GM21526 (cell line): ENCODE measurements around the gene ST3GAL3.
A peak's percentile ranks its signal among the peaks of the same experiment; 100 is the strongest.

Source experiments
- ATAC-seq: cut with Tn5 transposase; IDR thresholded peaks from one replicate; pipeline ENCODE4 v1.9.1; 2021; ENCODE audit warnings: moderate library complexity; ENCODE audit not compliant: unreplicated experiment, low FRiP score

The ST3GAL3 gene

GRCh38 chr1:43933386-43934100 is 226.2 kb downstream of the ST3GAL3 start, which contains the start of gene ARTN:
ARTN (plus strand) TSS chr1:43933801; CDS start chr1:43935657, 1,856 bp downstream.
- no peak for ATAC-seq

- no peak for ATAC-seq
Observed at GRCh38 chr1:43934101-43934985, 227.0 kb downstream of the ST3GAL3 start.

DNA sequence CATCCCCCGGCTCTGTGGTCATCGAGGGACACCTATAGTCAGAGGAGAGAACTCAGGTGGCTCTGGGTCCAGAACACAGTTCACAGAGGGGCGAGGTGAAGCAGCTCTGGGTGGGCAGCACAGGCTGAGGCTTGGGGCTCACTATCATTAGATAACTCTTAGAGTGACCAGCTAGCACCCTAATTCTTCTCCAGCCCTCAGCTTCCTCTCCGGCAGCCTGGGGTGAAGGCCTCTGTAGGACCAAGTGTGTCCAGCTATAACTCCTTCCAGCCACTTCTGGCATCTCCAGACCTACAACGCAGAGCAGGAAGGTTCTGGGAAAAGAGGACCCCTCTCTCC is 227.6 kb downstream of the ST3GAL3 start:
- no peak for ATAC-seq

DNA sequence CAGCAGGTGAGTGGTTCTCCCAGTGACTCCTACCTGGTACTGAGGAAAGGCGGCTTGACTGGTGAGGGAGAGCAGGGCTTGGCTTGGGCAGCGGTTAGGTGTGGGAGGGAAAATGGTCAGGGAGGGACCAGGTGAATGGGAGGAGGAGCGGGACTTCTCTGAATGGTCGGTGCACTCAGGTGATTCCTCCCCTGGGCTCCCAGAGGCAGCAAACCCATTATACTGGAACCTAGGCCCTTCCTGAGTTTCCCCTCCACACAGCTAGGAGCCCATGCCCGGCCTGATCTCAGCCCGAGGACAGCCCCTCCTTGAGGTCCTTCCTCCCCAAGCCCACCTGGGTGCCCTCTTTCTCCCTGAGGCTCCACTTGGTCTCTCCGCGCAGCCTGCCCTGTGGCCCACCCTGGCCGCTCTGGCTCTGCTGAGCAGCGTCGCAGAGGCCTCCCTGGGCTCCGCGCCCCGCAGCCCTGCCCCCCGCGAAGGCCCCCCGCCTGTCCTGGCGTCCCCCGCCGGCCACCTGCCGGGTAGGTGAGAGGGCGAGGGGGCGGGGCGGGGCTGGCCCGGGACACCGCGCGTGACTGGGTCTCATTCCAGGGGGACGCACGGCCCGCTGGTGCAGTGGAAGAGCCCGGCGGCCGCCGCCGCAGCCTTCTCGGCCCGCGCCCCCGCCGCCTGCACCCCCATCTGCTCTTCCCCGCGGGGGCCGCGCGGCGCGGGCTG is 228.5 kb downstream of the ST3GAL3 start:
- ATAC-seq = no peak

DNA sequence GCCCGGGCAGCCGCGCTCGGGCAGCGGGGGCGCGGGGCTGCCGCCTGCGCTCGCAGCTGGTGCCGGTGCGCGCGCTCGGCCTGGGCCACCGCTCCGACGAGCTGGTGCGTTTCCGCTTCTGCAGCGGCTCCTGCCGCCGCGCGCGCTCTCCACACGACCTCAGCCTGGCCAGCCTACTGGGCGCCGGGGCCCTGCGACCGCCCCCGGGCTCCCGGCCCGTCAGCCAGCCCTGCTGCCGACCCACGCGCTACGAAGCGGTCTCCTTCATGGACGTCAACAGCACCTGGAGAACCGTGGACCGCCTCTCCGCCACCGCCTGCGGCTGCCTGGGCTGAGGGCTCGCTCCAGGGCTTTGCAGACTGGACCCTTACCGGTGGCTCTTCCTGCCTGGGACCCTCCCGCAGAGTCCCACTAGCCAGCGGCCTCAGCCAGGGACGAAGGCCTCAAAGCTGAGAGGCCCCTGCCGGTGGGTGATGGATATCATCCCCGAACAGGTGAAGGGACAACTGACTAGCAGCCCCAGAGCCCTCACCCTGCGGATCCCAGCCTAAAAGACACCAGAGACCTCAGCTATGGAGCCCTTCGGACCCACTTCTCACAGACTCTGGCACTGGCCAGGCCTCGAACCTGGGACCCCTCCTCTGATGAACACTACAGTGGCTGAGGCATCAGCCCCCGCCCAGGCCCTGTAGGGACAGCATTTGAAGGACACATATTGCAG is 229.3 kb downstream of the ST3GAL3 start:
- no peak for ATAC-seq

- ATAC-seq = no peak
Observed at GRCh38 chr1:43937179-43937865, 230.0 kb downstream of the ST3GAL3 start.

- ATAC-seq = no peak
Observed at GRCh38 chr1:43938383-43938782, 231.0 kb downstream of the ST3GAL3 start.

GRCh38 chr1:43938892-43939587 is 231.7 kb downstream of the ST3GAL3 start:
- no peak for ATAC-seq

DNA sequence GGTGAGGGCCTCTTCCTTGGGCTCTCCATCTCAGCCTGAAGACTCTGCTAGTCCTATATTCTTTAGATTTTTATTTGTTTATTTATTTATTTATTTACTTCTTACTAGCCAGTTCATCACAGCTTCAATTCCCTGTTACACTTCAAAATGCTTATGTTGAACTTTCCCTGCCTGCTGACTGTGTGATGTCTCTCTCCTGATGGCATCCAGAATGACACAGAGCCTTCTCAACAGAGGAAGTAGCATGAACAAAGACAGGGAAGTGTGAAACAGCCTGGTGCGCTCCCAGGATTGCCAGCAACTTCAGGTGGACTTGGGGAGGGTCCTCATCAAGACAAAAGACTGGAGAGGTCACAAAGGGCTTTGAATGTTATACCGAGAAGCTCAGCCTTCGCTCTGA is 235.1 kb downstream of the ST3GAL3 start:
- no peak for ATAC-seq

DNA sequence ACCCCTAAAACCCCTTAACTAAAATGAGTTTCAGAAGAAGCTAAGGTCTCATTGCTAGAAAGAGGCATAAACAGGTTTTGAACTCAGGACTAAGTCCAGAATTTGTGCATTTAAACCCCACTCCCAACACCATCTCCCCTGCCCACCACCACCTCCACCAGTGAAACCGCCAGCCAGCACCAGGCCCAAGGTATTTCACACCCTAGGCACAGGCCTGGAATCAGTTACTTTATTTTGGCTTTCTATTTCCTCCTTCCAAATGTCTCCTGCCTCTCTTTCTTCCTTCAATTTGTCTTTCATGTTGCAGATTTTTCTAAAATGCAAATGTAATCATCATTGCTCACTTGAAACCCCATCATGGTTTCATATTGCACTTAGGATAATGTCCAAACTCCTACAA is 237.5 kb downstream of the ST3GAL3 start:
- no peak for ATAC-seq

DNA sequence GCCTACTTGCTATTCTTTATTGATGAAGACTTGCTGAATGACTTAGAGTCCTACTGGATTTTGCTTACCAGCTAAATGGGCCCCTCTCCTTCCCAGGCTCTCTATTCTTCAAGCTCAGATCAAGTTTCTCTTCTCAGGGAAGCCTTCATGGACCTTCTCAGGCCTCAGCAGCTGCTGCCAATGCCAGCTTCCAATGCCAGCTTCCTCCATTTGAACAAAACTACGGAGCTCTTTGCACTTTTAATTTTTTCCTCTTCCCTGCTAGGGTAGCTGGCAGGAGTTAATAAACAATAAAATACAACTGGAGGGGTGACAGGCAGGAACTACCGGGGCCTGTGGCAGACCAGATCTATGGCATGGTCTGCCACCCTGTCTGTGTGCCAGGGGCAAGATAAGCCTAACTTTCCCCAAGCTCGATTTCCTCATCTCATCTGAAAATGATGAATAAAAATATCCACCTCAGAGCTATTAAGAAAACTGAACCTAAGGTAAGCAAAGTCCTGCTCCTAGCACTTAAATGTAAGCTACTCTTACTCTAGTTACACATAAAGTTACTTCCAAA is 238.4 kb downstream of the ST3GAL3 start:
- ATAC-seq = no peak

- ATAC-seq = peak; percentile 84
Observed at GRCh38 chr1:43946236-43947060, 239.1 kb downstream of the ST3GAL3 start, which contains the start of gene IPO13. IPO13 (plus strand) TSS chr1:43946950; CDS start chr1:43947601, 651 bp downstream.

DNA sequence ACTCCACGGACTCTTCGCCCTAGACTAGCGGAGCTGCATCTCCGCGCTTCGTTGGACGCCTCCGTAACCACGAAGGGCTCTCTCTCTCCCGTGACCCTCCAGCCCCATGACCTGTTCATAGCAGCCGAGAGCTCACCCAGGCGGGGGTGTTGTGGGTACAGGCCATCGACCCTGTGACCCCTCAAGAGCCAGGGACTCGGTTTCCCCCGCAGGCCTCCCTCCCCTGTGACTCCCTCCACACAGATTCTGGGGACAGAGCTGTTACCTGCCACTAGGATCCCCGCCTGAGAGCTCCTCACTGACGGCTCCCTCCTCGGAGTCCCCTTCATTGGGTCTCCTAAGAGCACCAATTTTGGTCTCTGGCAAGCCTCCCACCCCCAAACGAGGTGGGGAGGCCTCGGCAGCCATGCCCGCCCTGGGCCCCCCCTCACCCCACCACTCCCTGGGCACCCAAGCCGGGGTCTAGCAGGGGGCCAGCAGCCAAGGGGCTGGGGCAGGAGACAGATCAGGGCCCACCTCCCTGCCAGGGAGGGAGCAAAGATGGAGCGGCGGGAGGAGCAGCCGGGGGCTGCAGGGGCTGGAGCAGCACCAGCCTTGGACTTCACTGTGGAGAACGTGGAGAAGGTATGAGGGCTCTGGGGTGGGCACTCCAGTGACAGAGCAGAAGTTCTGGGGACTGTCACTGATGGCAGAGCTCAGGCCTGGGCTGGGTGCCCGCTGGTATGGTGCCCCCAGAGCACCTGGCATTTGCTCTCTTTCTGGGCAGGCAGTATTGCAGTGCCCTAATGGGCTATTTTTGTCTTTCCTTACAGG is 239.9 kb downstream of the ST3GAL3 start:
- no peak for ATAC-seq

GRCh38 chr1:43947874-43948437 is 240.6 kb downstream of the ST3GAL3 start:
- ATAC-seq = no peak

GRCh38 chr1:43949678-43950077 is 242.3 kb downstream of the ST3GAL3 start:
- ATAC-seq = no peak

GRCh38 chr1:43951021-43951985 is 244.0 kb downstream of the ST3GAL3 start:
- ATAC-seq = no peak
